Effector CD4-positive, alpha-beta T cell (primary cell): ENCODE data around the gene CAMKMT.

Experiments used
- DNase-seq: peaks from one replicate; pipeline ENCODE4 v3.0.0-alpha.2; 2020

CAMKMT gene

DNA sequence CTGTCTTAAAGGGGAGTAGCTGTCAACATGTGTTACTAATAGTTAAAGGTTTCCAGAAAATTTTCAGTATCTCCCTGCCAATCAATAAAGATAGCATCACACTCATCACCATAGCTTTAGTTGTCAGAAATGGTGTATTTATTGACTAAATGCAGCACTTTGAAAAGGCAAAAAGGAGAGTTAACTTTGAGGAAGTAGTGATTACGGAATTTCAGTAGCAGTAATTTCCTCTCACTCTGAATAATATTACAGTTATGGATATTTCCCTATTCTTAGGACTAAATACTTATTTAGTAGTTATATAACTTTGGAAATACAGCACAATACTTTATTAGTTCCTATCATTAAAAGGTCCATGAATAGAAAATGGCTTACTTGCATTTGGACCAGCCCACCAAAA is 250.5 kb downstream of the CAMKMT start:
- DNase-seq, result no peak

DNA sequence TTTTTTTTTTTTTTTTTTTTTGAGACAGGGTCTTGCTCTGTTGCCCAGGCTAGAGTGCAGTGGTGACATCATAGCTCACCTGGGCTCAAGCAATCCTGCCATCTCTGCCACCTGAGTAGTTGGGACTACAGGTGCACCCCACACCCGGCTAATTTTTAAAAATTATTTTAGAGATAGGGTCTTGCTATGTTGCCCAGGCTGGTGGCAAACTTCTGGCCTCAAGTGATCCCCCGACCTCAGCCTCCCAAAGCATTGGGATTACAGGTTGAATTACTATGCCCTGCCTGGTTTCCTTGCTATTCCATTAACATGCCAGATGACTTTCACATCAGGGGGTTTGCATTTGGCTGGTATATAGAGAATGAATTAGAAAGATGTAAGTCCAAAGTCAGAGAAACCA is 253.2 kb downstream of the CAMKMT start:
- DNase-seq, result no peak

DNA sequence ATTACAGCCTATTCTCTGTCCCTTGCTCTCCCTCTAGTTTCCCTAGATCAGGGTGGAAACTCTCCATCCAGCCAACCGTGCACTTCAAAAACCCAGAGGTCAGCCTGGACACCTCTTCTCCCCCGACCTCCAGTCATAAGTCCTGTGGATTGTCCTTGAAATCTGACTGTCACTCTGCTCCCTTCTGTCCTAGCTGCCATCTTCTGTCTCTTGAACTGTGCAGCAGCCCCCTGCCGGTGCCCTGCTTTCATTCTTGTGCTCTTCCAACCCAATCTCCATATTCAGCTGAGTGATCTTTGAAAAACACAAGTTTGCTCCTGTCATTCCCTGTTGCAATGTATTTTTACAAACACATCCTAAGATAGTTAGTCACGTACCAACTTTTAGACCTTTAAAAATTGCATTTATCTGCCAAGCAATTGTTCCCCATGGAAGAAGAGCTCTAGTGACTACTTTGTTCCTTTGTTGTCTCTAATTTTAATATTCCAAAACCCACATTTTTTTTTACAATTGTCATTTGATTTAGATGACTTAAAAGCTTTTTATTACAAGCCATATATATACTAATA is 254.3 kb downstream of the CAMKMT start:
- no peak for DNase-seq

DNA sequence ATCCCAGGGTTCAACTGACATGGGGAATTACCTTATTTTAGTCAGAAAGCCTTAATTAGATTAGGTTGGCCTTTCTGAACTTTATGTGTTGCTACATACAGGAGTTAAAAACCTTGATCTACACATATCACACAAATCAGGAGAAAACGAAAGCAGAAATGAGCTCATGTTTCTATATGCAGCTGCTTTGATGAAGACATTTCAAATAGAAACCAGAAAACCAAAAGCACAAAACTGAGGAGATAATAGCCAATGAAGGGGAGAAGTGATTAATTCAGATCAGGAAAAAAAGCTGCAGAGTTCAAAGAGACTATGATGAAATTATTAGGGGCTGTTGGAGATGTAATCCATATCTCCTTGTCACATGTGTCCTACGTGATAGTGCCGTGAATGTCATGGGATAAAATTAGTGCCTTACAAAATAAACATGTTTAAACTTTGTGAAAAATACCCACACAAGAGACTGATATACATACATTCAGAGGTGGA is 255.0 kb downstream of the CAMKMT start:
- no peak for DNase-seq

DNA sequence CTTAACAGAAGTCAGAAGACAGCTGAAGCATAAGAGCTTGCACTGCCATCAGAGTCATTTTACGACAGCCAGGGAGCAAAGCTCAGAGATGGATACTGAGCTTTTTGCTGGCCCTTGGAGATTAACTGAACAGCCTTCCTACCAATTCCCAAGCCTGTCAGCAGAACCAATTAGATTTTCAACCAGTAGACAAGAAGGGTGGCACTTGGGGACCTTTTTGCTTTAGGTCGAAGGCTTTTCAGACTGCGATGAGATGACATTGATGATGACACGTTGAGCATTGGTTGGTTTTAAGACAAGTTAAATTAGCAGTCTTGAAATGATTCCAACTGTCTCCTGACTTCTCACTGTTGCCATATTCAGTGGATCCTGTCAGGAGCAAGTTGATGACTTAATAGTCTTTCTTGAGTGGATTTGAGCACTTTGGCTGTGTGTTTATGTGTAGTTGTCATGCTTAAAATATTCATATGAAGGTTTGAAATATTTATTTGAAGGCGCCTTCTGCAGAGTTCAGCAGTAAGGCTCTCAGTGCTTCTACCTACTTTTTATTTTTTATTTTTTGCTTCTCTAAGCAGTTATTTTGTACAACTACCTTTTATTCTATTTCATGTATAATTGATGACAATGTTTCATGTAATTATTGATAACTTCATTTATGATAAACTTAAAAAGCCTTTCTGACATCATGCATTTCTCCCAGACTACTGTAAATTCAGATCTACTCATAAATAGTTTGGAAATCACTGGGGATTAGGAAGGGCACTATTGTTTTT is 256.7 kb downstream of the CAMKMT start:
- DNase-seq, result no peak

DNA sequence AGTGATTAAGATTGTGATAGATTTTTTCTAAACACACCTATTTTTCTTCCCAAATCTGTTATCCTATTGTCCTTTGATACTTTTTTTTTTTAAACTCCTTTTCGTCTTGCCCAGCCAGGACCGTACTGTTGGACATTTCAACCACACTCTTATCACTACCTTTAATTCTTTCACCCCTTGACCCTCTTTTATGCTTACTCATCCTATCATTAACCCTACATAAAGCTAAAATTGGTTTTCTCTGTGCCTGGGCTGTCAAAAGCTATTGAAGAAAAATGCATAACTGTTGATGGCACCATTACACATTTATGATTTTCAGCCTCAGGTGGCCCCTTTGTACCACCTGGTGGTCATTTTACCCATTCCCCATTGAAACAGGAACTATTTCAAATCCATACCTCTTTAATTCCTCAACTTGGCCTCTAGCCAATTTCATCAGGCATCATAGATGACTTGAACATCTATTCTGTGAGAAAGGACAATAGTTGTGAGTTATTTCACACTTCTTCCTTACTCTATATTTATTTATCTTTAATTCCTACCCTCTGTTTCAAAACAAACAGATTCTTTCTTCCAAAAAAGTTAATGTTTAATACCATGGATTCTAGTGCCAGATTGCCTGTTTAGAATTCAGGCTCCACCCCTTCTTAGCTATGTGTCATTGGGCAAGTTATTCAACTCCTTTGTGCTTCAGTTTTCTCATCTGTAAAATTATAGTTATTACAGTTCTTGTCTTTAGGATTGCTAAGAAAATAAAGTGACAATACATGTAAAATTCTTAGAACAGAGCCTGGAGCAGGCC is 258.6 kb downstream of the CAMKMT start:
- DNase-seq, result no peak

DNA sequence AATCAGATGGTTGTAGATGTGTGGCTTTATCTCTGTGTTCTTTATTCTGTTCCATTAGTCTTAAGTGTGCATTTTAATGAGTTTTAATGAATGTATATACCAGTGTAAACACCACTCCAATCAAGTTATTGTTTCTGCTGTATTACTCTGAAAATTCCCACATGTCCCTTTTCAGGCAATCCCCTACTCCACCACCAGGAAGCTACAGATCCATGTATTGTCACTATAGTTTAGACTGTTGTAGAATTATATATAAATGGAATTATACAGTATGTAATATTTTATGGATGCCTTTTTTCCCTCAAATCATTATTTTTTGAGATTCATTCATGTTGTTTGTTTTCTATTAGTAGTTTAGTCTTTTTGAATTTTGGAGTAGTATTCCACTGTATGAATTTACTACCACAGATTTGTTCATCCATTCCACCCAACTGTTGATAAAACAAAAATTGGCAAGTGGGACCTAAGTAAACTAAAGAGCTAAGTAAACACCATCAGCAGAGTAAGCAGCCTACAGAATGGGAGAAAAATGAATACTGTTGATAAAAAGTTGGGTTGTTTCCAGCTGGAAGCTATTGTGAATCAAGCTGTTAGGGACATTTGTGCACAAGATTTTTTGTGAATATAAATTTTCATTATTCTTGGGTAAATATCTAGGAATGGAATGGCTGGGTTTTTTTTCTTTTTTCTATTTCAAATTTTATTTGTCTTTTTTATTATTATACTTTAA is 262.0 kb downstream of the CAMKMT start:
- no peak for DNase-seq

DNA sequence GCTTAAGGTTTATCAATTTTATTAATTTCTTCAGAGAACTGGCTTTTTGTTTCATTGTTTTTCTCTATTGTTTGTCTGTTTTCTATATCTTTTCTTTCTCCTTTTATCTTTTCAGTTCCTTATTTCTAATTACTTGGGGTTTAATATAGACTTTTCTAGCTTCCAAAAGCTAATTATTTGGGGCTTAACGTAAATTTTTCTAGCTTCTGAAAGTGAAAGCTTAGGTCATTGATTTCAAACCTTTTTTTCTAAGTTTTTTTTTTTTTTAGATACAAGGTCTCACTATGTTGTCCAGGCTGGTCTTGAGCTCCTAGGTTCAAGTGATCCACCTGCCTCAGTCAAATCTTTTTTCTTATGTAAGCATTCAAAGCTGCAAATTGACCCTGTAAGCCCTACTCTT is 266.6 kb downstream of the CAMKMT start:
- no peak for DNase-seq

DNA sequence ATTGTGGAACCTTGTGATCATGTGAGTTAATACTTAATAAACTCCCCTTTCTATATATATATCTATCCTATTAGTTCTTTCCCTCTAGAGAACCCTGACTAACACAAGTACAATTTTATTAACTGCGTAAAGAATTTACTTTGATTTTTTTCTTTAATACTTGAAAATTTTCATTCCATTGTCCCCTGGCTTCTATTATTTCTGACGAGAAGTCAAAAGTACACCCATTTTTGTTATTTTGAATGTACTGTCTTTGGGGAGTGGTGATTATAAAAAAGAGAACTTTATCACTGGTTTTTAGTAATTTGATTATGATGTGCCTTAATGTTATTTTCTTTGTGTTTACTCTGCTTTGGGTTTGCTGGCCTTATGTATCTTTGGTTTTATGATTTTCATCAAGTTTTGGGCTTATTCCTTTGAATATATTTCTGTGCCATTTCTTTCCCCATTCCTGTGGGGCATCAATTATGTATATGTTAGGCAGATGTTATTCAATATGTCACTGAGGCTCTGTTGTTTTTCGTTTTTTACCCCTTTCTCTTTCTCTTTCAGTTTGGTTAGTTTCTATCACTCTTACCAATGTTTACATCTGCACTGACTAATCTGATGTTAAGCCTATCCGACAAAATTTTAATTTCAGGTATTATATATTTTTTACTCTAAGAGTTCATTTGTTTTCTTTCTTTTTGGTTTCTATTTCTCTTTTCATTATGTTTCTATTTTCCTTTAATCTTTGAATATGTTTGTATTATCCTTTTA is 271.4 kb downstream of the CAMKMT start:
- no peak for DNase-seq

DNA sequence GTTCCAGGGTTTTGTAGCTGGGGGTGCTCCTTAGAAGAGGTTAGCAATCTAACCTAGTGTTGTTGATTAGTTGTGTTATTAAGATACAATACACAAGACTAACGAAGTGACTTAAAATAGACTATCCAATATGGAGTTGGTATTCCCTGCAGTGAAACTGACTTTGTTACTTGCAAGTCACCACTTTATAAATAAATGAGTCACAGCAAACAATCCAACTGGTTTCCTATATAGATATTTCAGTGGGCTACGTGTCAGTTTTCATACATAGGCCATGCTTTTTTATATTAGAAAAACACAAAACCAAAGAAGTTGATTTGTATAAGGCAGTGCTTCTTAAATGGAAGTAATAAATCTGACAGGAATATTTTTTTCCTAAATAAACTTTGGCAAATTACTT is 274.0 kb downstream of the CAMKMT start:
- no peak for DNase-seq

DNA sequence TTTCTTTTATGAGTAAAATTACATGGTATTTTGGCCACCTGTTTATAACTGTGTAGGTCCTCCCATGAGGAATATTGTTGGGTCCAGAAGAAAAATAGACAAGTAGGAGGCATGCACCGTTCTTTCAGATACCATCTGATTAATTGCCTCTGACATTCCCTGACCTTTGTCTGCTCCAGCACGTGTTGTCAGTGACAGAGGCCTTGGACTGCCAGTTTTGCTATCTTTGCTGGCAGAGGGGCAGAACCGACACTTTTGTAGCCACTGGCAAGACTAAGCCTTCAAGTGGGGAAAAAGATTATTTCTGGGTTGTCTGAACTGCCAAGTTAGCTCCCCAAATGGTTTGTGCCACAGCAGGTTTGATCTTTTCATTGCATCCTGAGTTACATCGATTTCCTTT is 276.9 kb downstream of the CAMKMT start:
- no peak for DNase-seq

DNA sequence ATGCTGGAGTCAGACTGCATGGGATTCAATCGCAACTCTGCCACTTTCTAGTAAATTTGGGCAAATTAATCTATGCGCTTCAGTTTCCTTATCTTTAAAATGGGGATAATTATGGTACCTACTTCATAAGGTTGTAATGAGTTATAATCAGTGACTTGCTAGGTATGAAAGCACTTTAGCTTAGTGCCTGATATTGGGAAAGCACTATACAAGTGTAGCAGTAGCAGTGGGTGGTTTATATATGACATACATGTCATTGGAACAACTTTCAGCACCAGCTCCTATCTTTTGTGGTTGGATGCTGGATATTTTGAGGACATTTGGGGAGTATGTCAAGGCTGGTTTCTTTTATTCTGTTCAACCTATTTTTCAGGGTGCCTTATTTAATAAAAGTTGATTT is 277.7 kb downstream of the CAMKMT start:
- no peak for DNase-seq

DNA sequence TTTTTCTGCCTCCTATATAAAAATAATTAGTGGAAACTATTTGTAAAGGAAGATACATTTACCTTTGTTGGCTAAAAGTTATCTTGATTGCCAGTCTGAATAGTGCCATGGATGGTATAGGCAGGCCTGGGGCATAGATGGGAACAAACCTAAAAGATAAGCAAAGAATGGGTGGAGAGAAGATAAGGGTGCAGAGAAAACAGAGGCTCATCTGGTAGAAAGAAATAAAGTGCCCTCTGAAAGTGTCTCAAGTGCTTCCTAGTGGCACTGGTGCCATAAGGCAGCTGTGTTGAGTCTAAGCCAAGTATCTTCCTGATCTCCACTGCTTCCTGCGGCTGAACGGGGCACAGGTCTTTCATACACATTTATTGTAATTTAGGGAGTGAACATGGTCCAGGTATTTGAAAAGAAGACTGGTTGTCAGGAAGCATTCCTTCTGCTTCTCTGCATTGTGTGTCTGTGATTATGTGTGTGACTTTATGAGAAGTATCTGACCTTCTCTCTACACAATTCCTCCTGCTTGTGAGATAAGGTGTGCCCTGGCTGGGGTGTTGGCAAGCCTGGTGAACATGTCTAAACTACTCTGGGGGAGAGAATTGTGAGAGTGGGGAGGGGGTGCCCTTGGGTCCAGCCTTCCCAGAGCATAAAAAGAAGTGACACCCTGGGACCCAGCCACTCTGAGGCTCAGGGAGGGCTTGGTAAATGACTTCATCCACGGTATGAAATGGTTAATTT is 280.5 kb downstream of the CAMKMT start:
- DNase-seq, result no peak

DNA sequence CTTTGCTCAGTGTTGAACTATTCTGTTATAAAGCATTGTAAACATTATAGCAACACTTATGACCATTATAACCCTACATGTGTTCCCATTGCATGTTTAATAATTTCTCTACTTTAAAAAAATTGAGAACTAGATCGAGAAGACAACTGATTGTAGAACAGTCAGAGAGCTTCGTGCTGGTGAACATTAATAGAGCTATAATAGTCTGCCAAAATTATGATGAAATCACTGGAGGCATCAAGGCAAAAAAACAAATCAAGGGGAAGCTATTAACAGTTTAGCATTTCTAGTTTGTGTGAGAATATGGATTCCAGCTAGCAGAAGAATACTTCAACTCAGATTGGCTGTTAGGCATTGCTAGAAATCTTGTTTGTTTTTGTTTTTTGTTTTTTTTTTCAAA is 284.2 kb downstream of the CAMKMT start:
- no peak for DNase-seq

DNA sequence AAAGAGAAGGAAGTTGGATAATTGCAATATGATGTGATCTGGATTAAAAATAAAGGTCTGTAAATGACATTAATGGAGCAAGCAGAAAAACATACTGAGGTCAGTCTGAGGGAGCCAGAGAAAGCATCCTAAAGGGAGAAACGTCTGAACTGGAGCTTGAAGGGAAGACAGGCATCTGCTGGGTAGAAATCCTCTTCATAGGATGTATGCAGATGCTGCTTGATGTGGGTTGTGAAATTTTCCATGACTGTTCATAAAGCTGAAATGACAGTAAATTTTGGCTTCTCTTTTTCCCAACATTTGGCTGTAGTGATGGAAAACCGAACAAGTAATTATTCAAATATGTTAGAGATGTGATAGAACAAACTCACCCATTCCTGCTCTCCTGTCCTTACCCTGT is 287.6 kb downstream of the CAMKMT start:
- no peak for DNase-seq

DNA sequence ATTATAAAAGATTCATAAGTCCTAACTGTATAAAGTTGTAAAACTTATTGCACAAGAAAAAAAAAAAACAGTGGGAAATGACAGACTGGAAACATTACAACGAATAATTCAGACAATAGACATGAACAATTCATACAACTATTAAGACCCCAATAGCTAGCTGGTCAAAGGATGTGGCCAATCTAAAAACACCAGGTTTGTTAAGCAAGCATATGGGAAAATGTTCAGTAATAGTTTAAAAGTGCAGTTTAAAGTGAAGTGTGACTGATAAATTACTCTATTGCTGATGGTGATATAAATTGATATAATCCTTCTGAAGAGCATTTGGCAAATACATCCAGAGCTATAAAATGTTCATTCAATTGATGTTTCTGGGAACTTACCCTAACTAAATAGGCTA is 289.0 kb downstream of the CAMKMT start:
- no peak for DNase-seq

DNA sequence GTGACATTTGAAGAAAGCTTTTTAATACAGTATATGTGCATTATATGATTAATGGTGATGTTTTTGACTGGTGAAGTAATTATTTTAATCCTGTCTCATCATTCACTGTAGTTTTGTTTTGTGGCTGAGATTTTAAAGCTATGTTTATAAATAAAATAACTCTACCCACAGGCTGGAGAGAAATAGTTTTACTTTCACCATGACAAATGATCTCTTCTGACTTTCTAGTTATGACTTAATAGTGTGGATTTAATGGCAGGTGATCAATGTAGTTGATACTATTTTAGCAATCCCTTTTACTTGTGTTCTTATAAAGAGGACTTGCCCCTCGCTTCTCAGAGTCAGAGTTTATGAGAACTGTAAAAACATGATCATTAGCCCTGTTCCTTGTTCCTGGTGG is 290.2 kb downstream of the CAMKMT start:
- DNase-seq, result no peak

DNA sequence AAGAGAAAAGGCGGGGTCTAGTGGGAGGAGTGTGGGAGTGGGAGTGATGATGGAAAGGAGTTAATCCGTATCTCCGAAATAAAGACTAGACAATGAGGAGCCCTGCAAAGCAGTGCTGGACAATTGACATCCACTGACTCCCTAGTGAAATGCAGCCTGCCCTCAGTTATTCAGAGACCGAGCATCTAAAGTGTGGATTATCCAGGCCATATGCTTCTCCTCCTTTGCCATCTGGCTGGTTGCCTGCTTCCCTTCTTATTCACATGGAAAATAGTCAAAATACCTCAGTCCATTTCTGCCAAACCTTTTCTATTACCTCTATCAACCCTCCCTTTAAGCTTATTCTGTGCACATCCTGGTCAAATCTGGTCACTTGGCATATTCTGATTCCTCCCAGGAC is 291.0 kb downstream of the CAMKMT start:
- no peak for DNase-seq

DNA sequence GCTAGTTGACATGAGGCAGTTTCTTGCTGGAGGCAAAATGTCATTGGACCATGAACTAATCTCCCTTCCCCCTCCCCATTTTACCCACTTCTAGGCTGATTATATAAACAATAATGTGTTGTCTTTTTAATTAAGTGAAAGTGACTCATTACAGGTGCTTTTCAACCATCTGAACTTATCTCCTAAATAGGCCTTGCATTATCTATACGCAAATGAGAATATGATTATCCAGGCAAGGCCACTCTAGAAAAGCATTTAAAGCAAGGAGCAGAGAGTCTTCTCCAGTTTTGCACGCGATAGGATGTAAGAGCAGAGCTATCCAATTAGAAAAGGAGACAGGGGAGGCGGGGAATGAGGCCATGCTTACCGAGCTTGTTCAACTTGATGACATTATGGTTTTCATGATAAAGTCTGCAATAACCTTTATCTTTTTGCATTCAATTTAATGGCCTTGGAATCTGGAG is 293.7 kb downstream of the CAMKMT start:
- no peak for DNase-seq

DNA sequence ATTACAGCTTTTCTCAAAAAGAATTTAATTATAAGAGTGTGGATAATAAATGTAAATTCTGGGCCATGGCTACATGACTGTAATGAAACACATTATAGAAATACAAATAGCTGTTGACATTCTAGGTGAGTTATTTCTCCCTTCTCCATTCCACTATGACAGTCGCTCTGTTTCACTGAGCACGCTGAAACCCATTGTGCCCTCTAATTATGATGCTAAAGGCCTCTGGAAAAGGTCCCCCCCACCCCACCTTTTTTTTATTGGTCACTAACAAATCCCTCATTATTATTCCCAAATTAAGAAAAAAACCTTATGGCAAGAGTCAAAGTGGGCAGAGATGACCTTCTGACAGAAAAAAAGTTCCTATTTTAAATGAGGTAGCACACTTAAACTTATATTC is 294.7 kb downstream of the CAMKMT start:
- no peak for DNase-seq

DNA sequence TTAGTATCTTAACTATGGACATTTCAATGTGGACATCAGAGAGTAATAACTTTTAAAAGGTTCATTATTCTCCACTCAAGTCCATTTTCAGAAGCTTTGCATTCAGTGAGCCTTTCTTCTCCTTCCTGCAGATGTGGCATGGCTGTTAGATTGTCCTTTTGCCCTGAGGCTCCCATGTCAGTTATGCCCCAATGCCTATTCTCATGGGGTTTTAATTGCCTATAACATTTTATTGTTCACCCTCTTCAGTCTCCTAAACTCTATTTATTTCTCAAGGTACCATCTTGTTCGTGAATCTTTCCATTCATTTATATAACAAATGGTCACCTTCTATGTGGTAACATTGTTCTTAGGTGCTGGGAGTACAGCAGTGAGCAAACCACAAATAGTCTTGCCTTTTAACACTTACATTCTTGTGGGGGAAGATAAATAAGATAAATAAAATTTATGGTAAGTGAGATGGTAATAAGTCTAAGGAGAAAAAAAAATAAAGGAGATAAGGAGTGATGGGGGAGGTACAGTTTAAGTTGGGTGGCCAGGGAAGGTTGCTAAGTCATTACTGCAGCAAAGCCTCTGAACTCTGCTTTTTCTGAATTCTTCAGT is 301.8 kb downstream of the CAMKMT start:
- no peak for DNase-seq
